HCT116 (cell line): Measurements from ENCODE around the gene FOXO3. TPM values are rescaled to one million over a fixed set of nuclear protein-coding genes. Genes with fewer than 3 reads are reported as not detected.

Source experiments
- ATAC-seq: fragments of 200-7000 bp; cut with Tn5 transposase; 2 replicates; pipeline ENCODE4 v1.9.1; 2020; ENCODE audit warnings: mild to moderate bottlenecking, moderate library complexity
- BruUV-seq: library from RNA; stranded (reverse); fragments of 400-500 nt; replicated peaks from 2 replicates; lab custom pipeline; 2021; lab: Mats Ljungman, UMichigan
- CTCF ChIA-PET: fragments of 300-600 bp; sonication (Branson Sonifier 250); formaldehyde crosslinking; loops from one replicate; lab custom pipeline; 2021; ENCODE audit warnings: antibody characterized with exemption; lab: Charles Lee
- POLR2A ChIA-PET: fragments of 300-600, 350-600 bp; sonication (Branson Sonifier 250); formaldehyde crosslinking; loops from one replicate; lab custom pipeline; 2021; ENCODE audit warnings: antibody characterized with exemption; lab: Charles Lee
- RAD21 ChIA-PET, 2 experiments: fragments of 300-600 bp; sonication (Branson Sonifier 250); formaldehyde crosslinking; loops; one replicate each; lab custom pipeline; 2023; ENCODE audit warnings: low total read pairs in 2 of 2; ENCODE audit not compliant: uncharacterized antibody in 2 of 2, unreplicated experiment in 2 of 2, low non-redundant PET in 1 of 2; lab: Charles Lee
- DNase-seq: peaks from one replicate; pipeline ENCODE4 v3.0.0-alpha.2; 2010; ENCODE audit warnings: low read depth, low spot score
- H2AFZ ChIP-seq: fragments of 200-600 bp; shearing (Covaris generic), sonication (generic); 2 replicates; pipeline ENCODE4 v1.6.1; 2017; ENCODE audit warnings: low read depth, mixed run types, mixed read lengths, antibody characterized with exemption, low read length; ENCODE audit not compliant: poor library complexity, severe bottlenecking
- H3K27ac ChIP-seq: 2 replicates; pipeline ENCODE4 v1.5.1; 2012; ENCODE audit warnings: low read depth, low read length
- H3K27me3 ChIP-seq: fragments of 200-600 bp; sonication (generic); 2 replicates; pipeline ENCODE4 v1.6.1; 2016; ENCODE audit warnings: mixed run types, low read length, mixed read lengths; ENCODE audit not compliant: insufficient read depth
- H3K36me3 ChIP-seq, 2 experiments: fragments of 200-500 bp in 1 of 2; fragments of 200-600 bp in 1 of 2; sonication (Bioruptor generic) in 1 of 2; sonication (generic) in 1 of 2; 2 replicates each; pipeline versions ENCODE4 v1.5.1 to v1.6.1; 2014 to 2016; ENCODE audit warnings: low read length in 2 of 2, inconsistent platforms in 1 of 2, mixed read lengths in 1 of 2, mixed run types in 1 of 2; ENCODE audit not compliant: insufficient read depth in 2 of 2, control insufficient read depth in 1 of 2
- H3K4me1 ChIP-seq, 2 experiments: fragments of 200-600 bp in 1 of 2; sonication (generic) in 1 of 2; 2 replicates each; pipeline versions ENCODE4 v1.5.1 to v1.6.1; 2012 to 2017; ENCODE audit warnings: low read length in 2 of 2, inconsistent platforms in 1 of 2, mild to moderate bottlenecking in 1 of 2, mixed read lengths in 1 of 2, mixed run types in 1 of 2, moderate library complexity in 1 of 2; ENCODE audit not compliant: insufficient read depth in 2 of 2, control insufficient read depth in 1 of 2
- H3K4me2 ChIP-seq: fragments of 200-600 bp; sonication (generic); 2 replicates; pipeline ENCODE4 v1.6.1; 2017; ENCODE audit warnings: mixed run types, low read length, mixed read lengths
- H3K4me3 ChIP-seq, 2 experiments: fragments of 200-600 bp in 1 of 2; sonication (generic) in 1 of 2; replicated peaks in 1 of 2; 2 replicates each; pipeline ENCODE4 v1.5.1; 2011 to 2016; ENCODE audit warnings: low read length in 2 of 2, control low read depth in 1 of 2, low read depth in 1 of 2, mild to moderate bottlenecking in 1 of 2, mixed read lengths in 1 of 2, mixed run types in 1 of 2
- H3K79me2 ChIP-seq: fragments of 200-600 bp; sonication (generic); 2 replicates; pipeline ENCODE4 v1.6.1; 2017; ENCODE audit warnings: mild to moderate bottlenecking, mixed run types, low read length, moderate library complexity, mixed read lengths; ENCODE audit not compliant: insufficient read depth
- H3K9ac ChIP-seq: fragments of 200-600 bp; sonication (generic); 2 replicates; pipeline ENCODE4 v1.6.1; 2016; ENCODE audit warnings: low read length, mixed read lengths
- H3K9me2 ChIP-seq: fragments of 200-600 bp; sonication (generic), shearing (Covaris generic); 2 replicates; pipeline ENCODE4 v1.6.1; 2017; ENCODE audit warnings: mixed run types, mild to moderate bottlenecking, moderate library complexity; ENCODE audit not compliant: insufficient read depth
- H3K9me3 ChIP-seq, 2 experiments: fragments of 200-500 bp in 1 of 2; fragments of 200-600 bp in 1 of 2; sonication (Bioruptor generic) in 1 of 2; sonication (generic) in 1 of 2; 2 replicates each; pipeline ENCODE4 v1.6.1; 2014 to 2017; ENCODE audit warnings: low read length in 2 of 2, mixed read lengths in 2 of 2, inconsistent platforms in 1 of 2, low read depth in 1 of 2, mild to moderate bottlenecking in 1 of 2, mixed run types in 1 of 2, moderate library complexity in 1 of 2; ENCODE audit not compliant: control insufficient read depth in 1 of 2, insufficient read depth in 1 of 2
- H4K20me1 ChIP-seq: fragments of 200-600 bp; sonication (generic), shearing (Covaris generic); 2 replicates; pipeline ENCODE4 v1.6.1; 2017; ENCODE audit warnings: mixed run types, mild to moderate bottlenecking, moderate library complexity; ENCODE audit not compliant: insufficient read depth
- CBX3 ChIP-seq: IDR thresholded peaks from 2 replicates; pipeline ENCODE4 v1.6.1; 2012; ENCODE audit warnings: low read depth
- CTCF ChIP-seq, 3 experiments: fragments of 200-600 bp in 1 of 3; sonication (generic) in 1 of 3; IDR thresholded peaks in 2 of 3; conservative IDR thresholded peaks in 1 of 3; 2 replicates each; pipeline ENCODE4 v1.5.1; 2012 to 2017; ENCODE audit warnings: low read depth in 2 of 3, low read length in 2 of 3, antibody characterized with exemption in 1 of 3, borderline replicate concordance in 1 of 3, control low read depth in 1 of 3, mild to moderate bottlenecking in 1 of 3, mixed read lengths in 1 of 3, mixed run types in 1 of 3, moderate library complexity in 1 of 3; ENCODE audit not compliant: insufficient read depth in 1 of 3
- EGR1 ChIP-seq: IDR thresholded peaks from 2 replicates; pipeline ENCODE4 v1.6.1; 2012; ENCODE audit warnings: low read depth
- ELF1 ChIP-seq: IDR thresholded peaks from 2 replicates; pipeline ENCODE4 v1.6.1; 2012; ENCODE audit warnings: low read depth, borderline replicate concordance
- EZH2 ChIP-seq: fragments of 200-600 bp; sonication (generic); IDR thresholded peaks from 2 replicates; pipeline ENCODE4 v1.6.1; 2017; ENCODE audit warnings: antibody characterized with exemption, mixed run types
- EZH2phosphoT487 ChIP-seq: fragments of 200-600 bp; IDR thresholded peaks from 2 replicates; pipeline ENCODE4 v1.6.1; 2018; ENCODE audit warnings: antibody characterized with exemption, borderline replicate concordance
- FOSL1 ChIP-seq: IDR thresholded peaks from 2 replicates; pipeline ENCODE4 v1.6.1; 2012; ENCODE audit warnings: low read depth
- JUND ChIP-seq: IDR thresholded peaks from 2 replicates; pipeline ENCODE4 v1.6.1; 2012
- POLR2AphosphoS5 ChIP-seq: IDR thresholded peaks from 2 replicates; pipeline ENCODE4 v1.6.1; 2011; ENCODE audit warnings: mild to moderate bottlenecking, low read depth, low read length, moderate library complexity
- RAD21 ChIP-seq: IDR thresholded peaks from 2 replicates; pipeline ENCODE4 v1.6.1; 2012; ENCODE audit warnings: low read depth, mild to moderate bottlenecking
- REST ChIP-seq: IDR thresholded peaks from 2 replicates; pipeline ENCODE4 v1.6.1; 2012; ENCODE audit warnings: low read depth
- SP1 ChIP-seq: IDR thresholded peaks from 2 replicates; pipeline ENCODE4 v1.6.1; 2012; ENCODE audit warnings: low read depth
- SRF ChIP-seq: IDR thresholded peaks from 2 replicates; pipeline ENCODE4 v1.6.1; 2012; ENCODE audit warnings: low read depth
- TCF7L2 ChIP-seq: IDR thresholded peaks from 2 replicates; pipeline ENCODE4 v1.7.0; 2011; ENCODE audit warnings: borderline replicate concordance, inconsistent platforms; ENCODE audit not compliant: insufficient read depth, insufficient read length; ENCODE audit errors: extremely low read depth
- YY1 ChIP-seq: IDR thresholded peaks from 2 replicates; pipeline ENCODE4 v1.6.1; 2011; ENCODE audit warnings: low read length, low read depth, moderate library complexity, mild to moderate bottlenecking; ENCODE audit not compliant: insufficient replicate concordance; ENCODE audit errors: extremely low read depth
- ZBTB33 ChIP-seq: IDR thresholded peaks from 2 replicates; pipeline ENCODE4 v1.6.1; 2011; ENCODE audit warnings: mild to moderate bottlenecking, low read length, moderate library complexity; ENCODE audit not compliant: insufficient replicate concordance; ENCODE audit errors: extremely low read depth
- ZFX ChIP-seq: fragments of 450-650 bp; IDR thresholded peaks from 2 replicates; pipeline ENCODE4 v1.6.1; 2017
- ZNF274 ChIP-seq: fragments of 200-500 bp; sonication (Bioruptor generic); IDR thresholded peaks from 2 replicates; pipeline ENCODE4 v1.6.1; 2014; ENCODE audit warnings: mild to moderate bottlenecking, low read depth, low read length, inconsistent platforms
- intact Hi-C: fragments of 100-400 bp; cut with micrococcal nuclease; formaldehyde crosslinking; loops from 2 replicates; pipeline ENCODE4 v1.10.0; 2022
- total RNA-seq: library from RNA; stranded (reverse); gene quantifications from one replicate; pipeline ENCODE4 v1.2.1, GENCODE V29; 2021; ENCODE audit not compliant: unreplicated experiment

Gene FOXO3
- total RNA-seq, 1 experiment from 2014 or later: 40.0 TPM

GRCh38 chr6:108594151-108594550 is 33.4 kb downstream of the FOXO3 start (continued):
- TF ChIP-seq RAD21 (no peak), FOSL1 (no peak), POLR2AphosphoS5 (no peak)
- TF ChIP-seq, all 23 proteins: peak for 0

GRCh38 chr6:108594640-108595039 is 33.9 kb downstream of the FOXO3 start:
- DNase-seq: no peak
- no TSS peak for BruUV-seq
- intact Hi-C loops: no loop called here
- Histone ChIP-seq H3K9me2 (no peaks in the 10 kb centered on the region), H3K9ac (no peak overlapping the region), H3K4me3 (no peak overlapping the region), H3K4me1 (peaks cover 9 to 14% of the 10 kb centered on the region in 2 experiments), H3K9me3 (no peaks in the 10 kb centered on the region), H3K4me2 (no peak overlapping the region), H3K79me2 (peaks cover 98% of the 10 kb centered on the region), H3K36me3 (no peaks in the 10 kb centered on the region), H3K27me3 (no peaks in the 10 kb centered on the region), H2AFZ (no peak overlapping the region), H4K20me1 (peaks cover 3% of the 10 kb centered on the region; the same call in 1 of the 2 replicates), H3K27ac (no peak overlapping the region)
- TF ChIP-seq ELF1: no peak
- no peak for TF ChIP-seq EZH2phosphoT487
- TF ChIP-seq TCF7L2: no peak
- TF ChIP-seq ZFX: no peak
- no peak for TF ChIP-seq REST
- TF ChIP-seq YY1: no peak
- TF ChIP-seq EZH2: no peak
- TF ChIP-seq EGR1: no peak
- TF ChIP-seq CBX3: no peak
- TF ChIP-seq SRF: no peak
- TF ChIP-seq ZBTB33: no peak
- no peak for TF ChIP-seq CTCF (IDR thresholded peaks at IDR 0.05 in 2 of 3, conservative IDR thresholded peaks at IDR 0.05 in 1 of 3; ENCODE audit: borderline replicate concordance in 1 of 3, insufficient read depth in 1 of 3, low read depth in 2 of 3, low read length in 2 of 3)
- TF ChIP-seq SP1: no peak
- TF ChIP-seq ZNF274: no peak
- TF ChIP-seq JUND: no peak
- no peak for ATAC-seq
- ChIA-PET RAD21 (no interaction called here), POLR2A (no interaction called here), CTCF (no interaction called here)
